ENCODE data around the gene SLC25A21. TPM values are rescaled to one million over a fixed set of nuclear protein-coding genes. Genes with fewer than 3 reads are reported as not detected.

SLC25A21 gene
- total and polyA plus RNA-seq, 10 of the 15 experiments (the other 5 are each of a cell fraction or from before 2014, with no cell fraction given): 0.06 to 0.72 (median 0.17) TPM; not detected in 3

DNA sequence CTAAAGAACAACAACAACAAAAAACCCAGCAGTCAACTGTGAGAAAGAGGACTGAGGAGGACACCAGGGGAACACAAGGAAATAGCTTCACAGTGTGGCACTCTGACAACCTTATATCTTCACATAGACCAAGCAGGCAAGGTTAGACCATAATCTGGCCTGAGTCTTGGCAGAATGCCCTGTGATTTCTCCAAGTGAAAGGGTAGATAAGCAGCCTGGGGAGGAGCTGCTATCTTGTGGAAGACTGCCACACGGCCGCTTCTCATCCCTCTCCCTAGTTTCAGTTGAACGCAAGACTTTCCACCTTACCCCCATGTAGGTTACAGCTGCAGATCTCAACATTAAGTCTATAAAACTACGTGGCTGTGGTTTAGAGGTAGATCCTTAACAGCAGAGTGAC, 3.7 kb downstream of the SLC25A21 start:
- Histone ChIP-seq H4K20me1 (ENCODE audit: control insufficient read depth, insufficient read depth) (no peaks in the 10 kb centered on the region), H3K27me3 (replicated peaks in 1 of 2; ENCODE audit: control insufficient read depth in 2 of 2, insufficient read depth in 2 of 2, low read length in 1 of 2) (no peaks in the 10 kb centered on the region), H3K4me3 (no peak overlapping the region), H3K27ac (ENCODE audit: control insufficient read depth, insufficient read depth) (no peak overlapping the region), H2AFZ (ENCODE audit: control insufficient read depth, low read depth, low read length) (no peak overlapping the region), H3K4me2 (ENCODE audit: control insufficient read depth, insufficient read depth) (no peak overlapping the region), H3K79me2 (ENCODE audit: control insufficient read depth, insufficient read depth, low read length) (no peaks in the 10 kb centered on the region), H3K36me3 (ENCODE audit: control insufficient read depth in 2 of 2, insufficient read depth in 2 of 2, low read length in 1 of 2) (no peaks in the 10 kb centered on the region), H3K9ac (ENCODE audit: control insufficient read depth, insufficient read depth, low read length) (no peak overlapping the region), H3K9me3 (replicated peaks; ENCODE audit: control insufficient read depth, insufficient read depth, low read length) (no peaks in the 10 kb centered on the region; the same call in 2 of the 3 replicates), H3K4me1 (ENCODE audit: control insufficient read depth, insufficient read depth, low read length) (no peaks in the 10 kb centered on the region)
- ATAC-seq (no peak), DNase-seq (ENCODE audit: low read depth, low spot score) (no peak), FAIRE-seq (no peak)
- in situ Hi-C loops (cut with MboI): no loop called here
- 34% methylated on average over 4 of the region's 4 CpGs for WGBS (ENCODE audit: insufficient coverage, insufficient replicate concordance, low lambda C conversion rate, missing lambda C conversion rate)
- ChIA-PET POLR2A (no interaction called here), CTCF (no interaction called here), SMC1A (ENCODE audit: uncharacterized antibody, unreplicated experiment) (no interaction called here), RAD21 (ENCODE audit: unreplicated experiment) (no interaction called here)
- TF ChIP-seq NFIC (IDR thresholded peaks at IDR 0.05; ENCODE audit: low read depth, low read length): no peak
- no peak for TF ChIP-seq TARDBP (IDR thresholded peaks at IDR 0.05; ENCODE audit: borderline replicate concordance)
- no peak for TF ChIP-seq HDGF (IDR thresholded peaks at IDR 0.05)
- TF ChIP-seq ZNF274 (IDR thresholded peaks at IDR 0.05; ENCODE audit: insufficient read depth, insufficient read length): no peak
- TF ChIP-seq RCOR1 (conservative IDR thresholded peaks at IDR 0.05; ENCODE audit: low read depth, low read length): no peak
- no peak for TF ChIP-seq JUNB (IDR thresholded peaks at IDR 0.05)
- TF ChIP-seq ATF7 (IDR thresholded peaks at IDR 0.05; ENCODE audit: low read depth): no peak
- TF ChIP-seq TCF7 (IDR thresholded peaks at IDR 0.05; ENCODE audit: borderline replicate concordance): no peak
- no peak for TF ChIP-seq NR2C2 (IDR thresholded peaks at IDR 0.05; ENCODE audit: borderline replicate concordance, control insufficient read depth, insufficient read length, low read depth)
- TF ChIP-seq KDM1A (IDR thresholded peaks at IDR 0.05; ENCODE audit: borderline replicate concordance): no peak
- BruUV-seq (replicated peaks): no TSS peak
- intact Hi-C loops (cut with micrococcal nuclease; ENCODE audit: unreplicated experiment): no loop called here

Measured in GM12878 (cell line).